ENCODE data around the gene PANX2. TPM values are rescaled to one million over a fixed set of nuclear protein-coding genes. Genes with fewer than 3 reads are reported as not detected.

PANX2 gene
- total RNA-seq, 1 experiment from 2014 or later = 9.4 TPM

DNA sequence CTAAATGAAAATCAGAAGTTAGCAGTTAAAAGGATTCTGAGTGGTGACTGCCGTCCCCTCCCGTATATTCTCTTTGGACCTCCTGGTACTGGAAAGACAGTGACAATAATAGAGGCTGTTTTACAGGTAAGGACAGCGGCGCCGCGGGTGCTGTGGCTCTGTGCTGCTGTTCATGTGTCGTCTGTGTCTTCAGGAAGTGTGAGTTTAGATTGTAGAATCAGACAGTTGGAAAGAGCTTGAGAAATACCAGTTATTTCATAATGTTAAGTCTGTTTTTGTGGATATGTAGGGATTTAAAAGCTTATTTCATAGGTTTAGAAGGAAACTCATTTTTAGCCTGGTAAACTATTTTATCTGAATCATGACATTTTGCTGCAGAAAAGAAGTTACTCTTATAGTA is 27.4 kb upstream of the PANX2 start:
- ChIA-PET CTCF (interaction anchor here (0.7 kb wide), 1 partner anchor 181 kb away, joined by 4 read pairs; no protein-coding TSS in a partner anchor), POLR2A (ENCODE audit: unreplicated experiment) (no interaction called here)
- H3F3A ChIP-seq (ENCODE audit: low read length, unreplicated experiment) = no peaks in the 10 kb centered on the region
- no peaks in the 10 kb centered on the region for H3K79me2 ChIP-seq (ENCODE audit: low read length)
- no peaks in the 10 kb centered on the region for H3K9me2 ChIP-seq (replicated peaks; ENCODE audit: low read length)
- no peak overlapping the region for H3K27ac ChIP-seq (ENCODE audit: low read length)
- H2AFZ ChIP-seq (ENCODE audit: low read length) = no peak overlapping the region
- H3K4me1 ChIP-seq (ENCODE audit: insufficient read depth, low read length) = no peaks in the 10 kb centered on the region; the same call in 1 of the 2 replicates
- TF ChIP-seq, protein P1, sequence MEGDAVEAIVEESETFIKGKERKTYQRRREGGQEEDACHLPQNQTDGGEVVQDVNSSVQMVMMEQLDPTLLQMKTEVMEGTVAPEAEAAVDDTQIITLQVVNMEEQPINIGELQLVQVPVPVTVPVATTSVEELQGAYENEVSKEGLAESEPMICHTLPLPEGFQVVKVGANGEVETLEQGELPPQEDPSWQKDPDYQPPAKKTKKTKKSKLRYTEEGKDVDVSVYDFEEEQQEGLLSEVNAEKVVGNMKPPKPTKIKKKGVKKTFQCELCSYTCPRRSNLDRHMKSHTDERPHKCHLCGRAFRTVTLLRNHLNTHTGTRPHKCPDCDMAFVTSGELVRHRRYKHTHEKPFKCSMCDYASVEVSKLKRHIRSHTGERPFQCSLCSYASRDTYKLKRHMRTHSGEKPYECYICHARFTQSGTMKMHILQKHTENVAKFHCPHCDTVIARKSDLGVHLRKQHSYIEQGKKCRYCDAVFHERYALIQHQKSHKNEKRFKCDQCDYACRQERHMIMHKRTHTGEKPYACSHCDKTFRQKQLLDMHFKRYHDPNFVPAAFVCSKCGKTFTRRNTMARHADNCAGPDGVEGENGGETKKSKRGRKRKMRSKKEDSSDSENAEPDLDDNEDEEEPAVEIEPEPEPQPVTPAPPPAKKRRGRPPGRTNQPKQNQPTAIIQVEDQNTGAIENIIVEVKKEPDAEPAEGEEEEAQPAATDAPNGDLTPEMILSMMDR (conservative IDR thresholded peaks at IDR 0.05; ENCODE audit: low read depth, low read length) = no peak
- TF ChIP-seq EZH2phosphoT487 (IDR thresholded peaks at IDR 0.05; ENCODE audit: borderline replicate concordance, low read length) (no peak), EZH2 (IDR thresholded peaks at IDR 0.05; ENCODE audit: low read length, unreplicated experiment) (no peak)
- no TSS peak for BruUV-seq (replicated peaks)
- no peaks in the 10 kb centered on the region for H3K9me3 ChIP-seq (ENCODE audit: low read length)
- H4K20me1 ChIP-seq (ENCODE audit: low read length) = no peaks in the 10 kb centered on the region
- H3K36me3 ChIP-seq (ENCODE audit: low read depth, low read length) = no peaks in the 10 kb centered on the region
- H3K27me3 ChIP-seq (ENCODE audit: low read length) = no peaks in the 10 kb centered on the region
- H3K9ac ChIP-seq (ENCODE audit: low read length) = no peak overlapping the region
- DNase-seq = no peak
- H3K4me2 ChIP-seq (ENCODE audit: low read length) = no peak overlapping the region
- intact Hi-C loops (cut with micrococcal nuclease) = loop anchor here (5.0 kb wide), 1 partner anchor 211 kb away; no protein-coding TSS in a partner anchor
- H3K4me3 ChIP-seq (ENCODE audit: low read length) = no peak overlapping the region
- no peak for ATAC-seq

DNA sequence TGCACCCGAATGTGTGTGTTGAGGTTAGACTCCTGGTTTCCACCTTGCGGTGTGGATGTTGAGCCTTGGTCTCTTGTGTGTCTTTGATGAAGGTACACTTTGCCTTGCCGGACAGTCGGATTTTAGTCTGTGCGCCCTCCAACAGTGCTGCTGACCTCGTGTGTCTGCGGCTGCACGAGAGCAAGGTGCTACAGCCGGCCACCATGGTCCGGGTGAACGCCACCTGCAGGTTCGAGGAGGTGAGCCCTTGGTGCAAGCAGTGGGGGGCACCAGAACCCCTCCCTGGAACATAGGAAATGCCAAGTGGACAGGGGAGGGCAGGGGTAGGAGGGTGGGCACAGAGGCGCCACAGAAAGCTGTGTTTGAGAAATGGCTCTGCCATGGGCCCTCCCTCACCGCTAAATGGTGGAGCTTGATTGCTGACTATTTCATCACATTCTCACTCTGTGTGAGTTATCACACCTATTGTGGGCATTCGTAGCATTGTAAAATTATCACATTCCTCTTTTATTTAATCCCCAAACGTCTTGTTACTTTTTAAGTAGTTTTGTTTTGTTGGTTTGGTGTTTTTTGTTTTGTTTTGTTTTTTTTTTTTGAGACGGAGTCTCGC is 26.4 kb upstream of the PANX2 start:
- CTCF ChIA-PET = no interaction called here
- BruUV-seq (replicated peaks) = no TSS peak

DNA sequence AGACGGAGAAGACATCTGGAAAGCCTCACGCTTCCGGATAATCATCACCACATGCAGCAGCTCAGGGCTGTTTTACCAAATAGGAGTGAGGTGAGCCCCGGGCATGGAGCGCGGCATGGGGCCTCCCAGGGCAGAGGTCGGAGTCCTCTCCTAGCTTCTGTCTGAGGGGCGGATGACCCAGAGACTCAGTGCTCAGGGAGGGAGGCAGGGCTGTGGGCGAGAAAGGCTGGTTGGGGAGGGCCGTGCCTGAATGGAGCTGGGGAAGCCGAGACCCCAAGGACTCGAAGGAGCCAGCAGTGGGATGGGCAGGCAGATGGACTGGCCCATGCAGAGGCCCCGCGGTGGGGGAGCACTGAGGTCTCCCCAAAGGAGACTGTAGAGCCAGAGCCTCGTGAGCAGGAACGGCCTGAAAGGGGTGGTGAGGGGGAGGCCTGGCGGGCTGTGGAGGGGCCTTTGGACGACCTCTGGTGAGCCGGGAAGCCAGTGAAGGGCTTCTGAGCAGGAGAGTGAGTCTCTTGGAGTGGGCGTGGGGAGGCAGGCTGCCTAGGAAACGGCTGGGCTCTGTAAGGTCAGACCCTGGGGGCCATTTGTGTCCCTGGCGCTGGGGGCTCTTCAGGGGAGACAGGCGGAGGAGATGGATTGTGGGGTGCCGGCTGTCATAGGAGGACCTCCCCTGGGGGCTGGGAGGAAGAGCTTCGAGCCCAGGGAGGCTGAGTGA is 24.7 kb upstream of the PANX2 start:
- Histone ChIP-seq H3K9me3 (ENCODE audit: low read length) (no peaks in the 10 kb centered on the region), H3F3A (ENCODE audit: low read length, unreplicated experiment) (no peaks in the 10 kb centered on the region), H3K4me3 (ENCODE audit: low read length) (no peak overlapping the region), H4K20me1 (ENCODE audit: low read length) (no peaks in the 10 kb centered on the region), H3K4me2 (ENCODE audit: low read length) (no peak overlapping the region), H3K9ac (ENCODE audit: low read length) (no peak overlapping the region), H3K9me2 (replicated peaks; ENCODE audit: low read length) (no peaks in the 10 kb centered on the region), H3K36me3 (ENCODE audit: low read depth, low read length) (no peaks in the 10 kb centered on the region), H3K27ac (ENCODE audit: low read length) (no peak overlapping the region), H3K79me2 (ENCODE audit: low read length) (no peaks in the 10 kb centered on the region), H2AFZ (ENCODE audit: low read length) (no peak overlapping the region), H3K27me3 (ENCODE audit: low read length) (no peaks in the 10 kb centered on the region), H3K4me1 (ENCODE audit: insufficient read depth, low read length) (no peaks in the 10 kb centered on the region)
- ChIA-PET CTCF (no interaction called here), POLR2A (ENCODE audit: unreplicated experiment) (no interaction called here)
- ATAC-seq = no peak
- DNase-seq = no peak
- intact Hi-C loops (cut with micrococcal nuclease) = no loop called here
- BruUV-seq (replicated peaks) = no TSS peak
- TF ChIP-seq, protein P1 (conservative IDR thresholded peaks at IDR 0.05; ENCODE audit: low read depth, low read length) = no peak
- TF ChIP-seq EZH2phosphoT487 (IDR thresholded peaks at IDR 0.05; ENCODE audit: borderline replicate concordance, low read length) = no peak
- TF ChIP-seq EZH2 (IDR thresholded peaks at IDR 0.05; ENCODE audit: low read length, unreplicated experiment) = no peak

More for the DNA sequence above, 26.4 kb upstream of the PANX2 start:
- Histone ChIP-seq H3K79me2 (ENCODE audit: low read length) (no peaks in the 10 kb centered on the region), H3K4me3 (ENCODE audit: low read length) (no peak overlapping the region), H3K27ac (ENCODE audit: low read length) (no peak overlapping the region), H3K4me2 (ENCODE audit: low read length) (no peak overlapping the region), H4K20me1 (ENCODE audit: low read length) (no peaks in the 10 kb centered on the region), H3K36me3 (ENCODE audit: low read depth, low read length) (no peaks in the 10 kb centered on the region), H2AFZ (ENCODE audit: low read length) (no peak overlapping the region), H3K27me3 (ENCODE audit: low read length) (no peaks in the 10 kb centered on the region), H3K9ac (ENCODE audit: low read length) (no peak overlapping the region), H3F3A (ENCODE audit: low read length, unreplicated experiment) (no peaks in the 10 kb centered on the region), H3K4me1 (ENCODE audit: insufficient read depth, low read length) (no peaks in the 10 kb centered on the region; the same call in 1 of the 2 replicates), H3K9me2 (replicated peaks; ENCODE audit: low read length) (no peaks in the 10 kb centered on the region), H3K9me3 (ENCODE audit: low read length) (no peaks in the 10 kb centered on the region)
- intact Hi-C loops (cut with micrococcal nuclease) = loop anchor here (5.0 kb wide), 1 partner anchor 212 kb away; no protein-coding TSS in a partner anchor
- POLR2A ChIA-PET (ENCODE audit: unreplicated experiment) = no interaction called here
- TF ChIP-seq EZH2 (IDR thresholded peaks at IDR 0.05; ENCODE audit: low read length, unreplicated experiment) (no peak), EZH2phosphoT487 (IDR thresholded peaks at IDR 0.05; ENCODE audit: borderline replicate concordance, low read length) (no peak)
- DNase-seq (no peak), ATAC-seq (no peak)
